Measurements from ENCODE around the gene COL25A1. TPM values are rescaled to one million over a fixed set of nuclear protein-coding genes. Genes with fewer than 3 reads are reported as not detected.

COL25A1 gene
- total RNA-seq, 1 experiment from 2014 or later = not detected

- ChIA-PET CTCF (no interaction called here), RAD21 (ENCODE audit: low non-redundant PET in 1 of 2, low total read pairs in 2 of 2, uncharacterized antibody in 2 of 2, unreplicated experiment in 2 of 2) (no interaction called here), POLR2A (no interaction called here)
- Histone ChIP-seq H3K27ac (ENCODE audit: low read depth, low read length) (no peak overlapping the region), H3K4me2 (ENCODE audit: low read length) (no peak overlapping the region), H3K36me3 (ENCODE audit: control insufficient read depth in 1 of 2, insufficient read depth in 2 of 2, low read length in 2 of 2) (no peaks in the 10 kb centered on the region), H2AFZ (ENCODE audit: low read depth, low read length, poor library complexity, severe bottlenecking) (no peak overlapping the region), H3K9ac (ENCODE audit: low read length) (no peak overlapping the region), H3K9me2 (ENCODE audit: insufficient read depth) (no peaks in the 10 kb centered on the region), H3K4me3 (replicated peaks in 1 of 2; ENCODE audit: low read depth in 1 of 2, low read length in 2 of 2) (no peak overlapping the region), H3K4me1 (ENCODE audit: control insufficient read depth in 1 of 2, insufficient read depth in 2 of 2, low read length in 2 of 2) (no peaks in the 10 kb centered on the region), H3K9me3 (ENCODE audit: control insufficient read depth in 1 of 2, insufficient read depth in 1 of 2, low read depth in 1 of 2, low read length in 2 of 2) (no peaks in the 10 kb centered on the region), H3K79me2 (ENCODE audit: insufficient read depth, low read length) (no peaks in the 10 kb centered on the region), H3K27me3 (ENCODE audit: insufficient read depth, low read length) (peaks cover 70% of the 10 kb centered on the region), H4K20me1 (ENCODE audit: insufficient read depth) (no peaks in the 10 kb centered on the region; the same call in 1 of the 2 replicates)
- intact Hi-C loops (cut with micrococcal nuclease) = no loop called here
- BruUV-seq (replicated peaks) = no TSS peak
- ATAC-seq (no peak), DNase-seq (ENCODE audit: low read depth, low spot score) (no peak)
- TF ChIP-seq YY1 (IDR thresholded peaks at IDR 0.05; ENCODE audit: extremely low read depth, insufficient replicate concordance, low read depth, low read length) = no peak
- TF ChIP-seq EGR1 (IDR thresholded peaks at IDR 0.05; ENCODE audit: low read depth) = no peak
- no peak for TF ChIP-seq POLR2AphosphoS5 (IDR thresholded peaks at IDR 0.05; ENCODE audit: low read depth, low read length)
- TF ChIP-seq CTCF (IDR thresholded peaks at IDR 0.05 in 2 of 3, conservative IDR thresholded peaks at IDR 0.05 in 1 of 3; ENCODE audit: borderline replicate concordance in 1 of 3, insufficient read depth in 1 of 3, low read depth in 2 of 3, low read length in 2 of 3) = no peak
- no peak for TF ChIP-seq CBX3 (IDR thresholded peaks at IDR 0.05; ENCODE audit: low read depth)
- no peak for TF ChIP-seq ZNF274 (IDR thresholded peaks at IDR 0.05; ENCODE audit: low read depth, low read length)
- TF ChIP-seq SRF (IDR thresholded peaks at IDR 0.05; ENCODE audit: low read depth) = no peak
- no peak for TF ChIP-seq TCF7L2 (IDR thresholded peaks at IDR 0.05; ENCODE audit: borderline replicate concordance, extremely low read depth, insufficient read depth, insufficient read length)
- TF ChIP-seq EZH2phosphoT487 (IDR thresholded peaks at IDR 0.05; ENCODE audit: borderline replicate concordance) = no peak
Measured at GRCh38 chr4:109166586-109166985, 135.9 kb downstream of the COL25A1 start.
